Esophagus squamous epithelium (tissue), 4 donors: ENCODE measurements around the gene PARD3.
"Not testable (repeated sequence)": the region's sequence is repeated elsewhere in the genome, so short reads cannot be mapped to it uniquely, and the experiment has no call there.

ENCODE experiments used
- POLR2A ChIP-seq, 4 donors: fragments of 450-650 bp; IDR thresholded peaks; one replicate each; pipeline ENCODE4 v1.6.1; 2017; ENCODE audit warnings: antibody characterized with exemption in 4 of 4, mild to moderate bottlenecking in 4 of 4, moderate library complexity in 3 of 4
- TF ChIP-seq, protein P1 (sequence below), 6 experiments: fragments of 450-650 bp in 4 of 6; fragments of 200-600 bp in 2 of 6; sonication (generic) in 2 of 6; IDR thresholded peaks; one replicate each; pipeline ENCODE4 v1.5.1; 2016 to 2019; ENCODE audit warnings: antibody characterized with exemption in 6 of 6, mild to moderate bottlenecking in 4 of 6, moderate library complexity in 4 of 6

- not testable (repeated sequence) for TF ChIP-seq POLR2A (IDR thresholded peaks at IDR 0.05)
- TF ChIP-seq, protein P1, sequence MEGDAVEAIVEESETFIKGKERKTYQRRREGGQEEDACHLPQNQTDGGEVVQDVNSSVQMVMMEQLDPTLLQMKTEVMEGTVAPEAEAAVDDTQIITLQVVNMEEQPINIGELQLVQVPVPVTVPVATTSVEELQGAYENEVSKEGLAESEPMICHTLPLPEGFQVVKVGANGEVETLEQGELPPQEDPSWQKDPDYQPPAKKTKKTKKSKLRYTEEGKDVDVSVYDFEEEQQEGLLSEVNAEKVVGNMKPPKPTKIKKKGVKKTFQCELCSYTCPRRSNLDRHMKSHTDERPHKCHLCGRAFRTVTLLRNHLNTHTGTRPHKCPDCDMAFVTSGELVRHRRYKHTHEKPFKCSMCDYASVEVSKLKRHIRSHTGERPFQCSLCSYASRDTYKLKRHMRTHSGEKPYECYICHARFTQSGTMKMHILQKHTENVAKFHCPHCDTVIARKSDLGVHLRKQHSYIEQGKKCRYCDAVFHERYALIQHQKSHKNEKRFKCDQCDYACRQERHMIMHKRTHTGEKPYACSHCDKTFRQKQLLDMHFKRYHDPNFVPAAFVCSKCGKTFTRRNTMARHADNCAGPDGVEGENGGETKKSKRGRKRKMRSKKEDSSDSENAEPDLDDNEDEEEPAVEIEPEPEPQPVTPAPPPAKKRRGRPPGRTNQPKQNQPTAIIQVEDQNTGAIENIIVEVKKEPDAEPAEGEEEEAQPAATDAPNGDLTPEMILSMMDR (IDR thresholded peaks at IDR 0.05), result not testable (repeated sequence)
These were observed 388.4 kb downstream of the PARD3 start for GRCh38 chr10:34426538-34427157.
